ENCODE data around the gene TUT1. TPM values are rescaled to one million over a fixed set of nuclear protein-coding genes. Genes with fewer than 3 reads are reported as not detected.

Gene TUT1
- total and polyA plus RNA-seq, 2 experiments from 2014 or later = 12.8 to 22.2 TPM

DNA sequence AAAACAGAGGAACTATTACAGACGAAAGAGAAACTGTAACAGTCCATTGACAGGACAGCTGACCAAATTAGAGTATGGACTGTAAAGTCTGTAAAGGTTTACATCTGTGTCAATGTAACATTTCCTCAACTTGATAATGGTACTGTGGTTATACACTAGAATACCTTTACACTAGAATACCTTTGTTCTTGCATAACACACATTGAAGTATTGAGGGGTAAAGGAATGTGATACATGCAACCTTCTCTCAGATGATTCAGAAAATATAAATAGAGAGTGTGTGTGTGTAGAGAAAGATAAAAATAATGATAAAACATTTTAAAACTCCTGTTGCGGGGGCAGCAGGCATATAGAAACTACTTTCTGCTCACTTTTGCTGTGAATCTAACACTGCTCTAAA is 12.1 kb downstream of the TUT1 start:
- no peak overlapping the region for H3K4me2 ChIP-seq
- H3K79me2 ChIP-seq (replicated peaks; ENCODE audit: insufficient read depth) = peaks cover 9% of the 10 kb centered on the region; the same call in 1 of the 2 replicates
- peaks cover 9% of the 10 kb centered on the region for H3K4me1 Mint-ChIP-seq
- no peak overlapping the region for H3K4me3 ChIP-seq
- no peaks in the 10 kb centered on the region; the same call in 1 of the 2 replicates for H4K20me1 ChIP-seq (replicated peaks; ENCODE audit: insufficient read depth)
- no peaks in the 10 kb centered on the region for H3K9me3 Mint-ChIP-seq
- no peak overlapping the region for H3K27ac ChIP-seq (ENCODE audit: low read depth)
- H3K36me3 ChIP-seq (ENCODE audit: insufficient read depth) = peaks cover 3% of the 10 kb centered on the region
- peaks cover 8% of the 10 kb centered on the region; the same call in 1 of the 2 replicates for H3K4me1 ChIP-seq (ENCODE audit: insufficient read depth)
- H2AFZ ChIP-seq = no peak overlapping the region
- peaks cover 51% of the 10 kb centered on the region for H3K36me3 Mint-ChIP-seq (ENCODE audit: low read depth)
- no peaks in the 10 kb centered on the region for H3K9me2 ChIP-seq (ENCODE audit: insufficient read depth)
- peaks cover 12% of the 10 kb centered on the region; the same call in 1 of the 2 replicates for H3F3A ChIP-seq (replicated peaks; ENCODE audit: low read depth)
- ATAC-seq = no peak
- peaks cover 9% of the 10 kb centered on the region for H3K27me3 Mint-ChIP-seq (ENCODE audit: insufficient read depth, low read depth, poor library complexity)
- TF ChIP-seq NANOG (IDR thresholded peaks at IDR 0.05; ENCODE audit: borderline replicate concordance) (no peak), CREB1 (CRISPR knock-in tag; IDR thresholded peaks at IDR 0.05; ENCODE audit: low read depth) (no peak), STAT1 (IDR thresholded peaks at IDR 0.05; ENCODE audit: unreplicated experiment) (no peak), JUNB (IDR thresholded peaks at IDR 0.05; ENCODE audit: unreplicated experiment) (no peak), EZH2phosphoT487 (IDR thresholded peaks at IDR 0.05; ENCODE audit: unreplicated experiment) (no peak), ZNF331 (CRISPR knock-in tag; IDR thresholded peaks at IDR 0.05; ENCODE audit: low read depth) (no peak), ZNF114 (CRISPR knock-in tag; IDR thresholded peaks at IDR 0.05) (no peak), POLR2AphosphoS5 (IDR thresholded peaks at IDR 0.05; ENCODE audit: low read depth) (no peak), EZH2 (IDR thresholded peaks at IDR 0.05; ENCODE audit: low read depth, unreplicated experiment) (no peak)
- TF ChIP-seq, protein P1, sequence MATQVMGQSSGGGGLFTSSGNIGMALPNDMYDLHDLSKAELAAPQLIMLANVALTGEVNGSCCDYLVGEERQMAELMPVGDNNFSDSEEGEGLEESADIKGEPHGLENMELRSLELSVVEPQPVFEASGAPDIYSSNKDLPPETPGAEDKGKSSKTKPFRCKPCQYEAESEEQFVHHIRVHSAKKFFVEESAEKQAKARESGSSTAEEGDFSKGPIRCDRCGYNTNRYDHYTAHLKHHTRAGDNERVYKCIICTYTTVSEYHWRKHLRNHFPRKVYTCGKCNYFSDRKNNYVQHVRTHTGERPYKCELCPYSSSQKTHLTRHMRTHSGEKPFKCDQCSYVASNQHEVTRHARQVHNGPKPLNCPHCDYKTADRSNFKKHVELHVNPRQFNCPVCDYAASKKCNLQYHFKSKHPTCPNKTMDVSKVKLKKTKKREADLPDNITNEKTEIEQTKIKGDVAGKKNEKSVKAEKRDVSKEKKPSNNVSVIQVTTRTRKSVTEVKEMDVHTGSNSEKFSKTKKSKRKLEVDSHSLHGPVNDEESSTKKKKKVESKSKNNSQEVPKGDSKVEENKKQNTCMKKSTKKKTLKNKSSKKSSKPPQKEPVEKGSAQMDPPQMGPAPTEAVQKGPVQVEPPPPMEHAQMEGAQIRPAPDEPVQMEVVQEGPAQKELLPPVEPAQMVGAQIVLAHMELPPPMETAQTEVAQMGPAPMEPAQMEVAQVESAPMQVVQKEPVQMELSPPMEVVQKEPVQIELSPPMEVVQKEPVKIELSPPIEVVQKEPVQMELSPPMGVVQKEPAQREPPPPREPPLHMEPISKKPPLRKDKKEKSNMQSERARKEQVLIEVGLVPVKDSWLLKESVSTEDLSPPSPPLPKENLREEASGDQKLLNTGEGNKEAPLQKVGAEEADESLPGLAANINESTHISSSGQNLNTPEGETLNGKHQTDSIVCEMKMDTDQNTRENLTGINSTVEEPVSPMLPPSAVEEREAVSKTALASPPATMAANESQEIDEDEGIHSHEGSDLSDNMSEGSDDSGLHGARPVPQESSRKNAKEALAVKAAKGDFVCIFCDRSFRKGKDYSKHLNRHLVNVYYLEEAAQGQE (IDR thresholded peaks at IDR 0.05; ENCODE audit: unreplicated experiment) = no peak
- TF ChIP-seq, protein P2, sequence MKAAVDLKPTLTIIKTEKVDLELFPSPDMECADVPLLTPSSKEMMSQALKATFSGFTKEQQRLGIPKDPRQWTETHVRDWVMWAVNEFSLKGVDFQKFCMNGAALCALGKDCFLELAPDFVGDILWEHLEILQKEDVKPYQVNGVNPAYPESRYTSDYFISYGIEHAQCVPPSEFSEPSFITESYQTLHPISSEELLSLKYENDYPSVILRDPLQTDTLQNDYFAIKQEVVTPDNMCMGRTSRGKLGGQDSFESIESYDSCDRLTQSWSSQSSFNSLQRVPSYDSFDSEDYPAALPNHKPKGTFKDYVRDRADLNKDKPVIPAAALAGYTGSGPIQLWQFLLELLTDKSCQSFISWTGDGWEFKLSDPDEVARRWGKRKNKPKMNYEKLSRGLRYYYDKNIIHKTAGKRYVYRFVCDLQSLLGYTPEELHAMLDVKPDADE (IDR thresholded peaks at IDR 0.05) = no peak
- TF ChIP-seq, protein P3, sequence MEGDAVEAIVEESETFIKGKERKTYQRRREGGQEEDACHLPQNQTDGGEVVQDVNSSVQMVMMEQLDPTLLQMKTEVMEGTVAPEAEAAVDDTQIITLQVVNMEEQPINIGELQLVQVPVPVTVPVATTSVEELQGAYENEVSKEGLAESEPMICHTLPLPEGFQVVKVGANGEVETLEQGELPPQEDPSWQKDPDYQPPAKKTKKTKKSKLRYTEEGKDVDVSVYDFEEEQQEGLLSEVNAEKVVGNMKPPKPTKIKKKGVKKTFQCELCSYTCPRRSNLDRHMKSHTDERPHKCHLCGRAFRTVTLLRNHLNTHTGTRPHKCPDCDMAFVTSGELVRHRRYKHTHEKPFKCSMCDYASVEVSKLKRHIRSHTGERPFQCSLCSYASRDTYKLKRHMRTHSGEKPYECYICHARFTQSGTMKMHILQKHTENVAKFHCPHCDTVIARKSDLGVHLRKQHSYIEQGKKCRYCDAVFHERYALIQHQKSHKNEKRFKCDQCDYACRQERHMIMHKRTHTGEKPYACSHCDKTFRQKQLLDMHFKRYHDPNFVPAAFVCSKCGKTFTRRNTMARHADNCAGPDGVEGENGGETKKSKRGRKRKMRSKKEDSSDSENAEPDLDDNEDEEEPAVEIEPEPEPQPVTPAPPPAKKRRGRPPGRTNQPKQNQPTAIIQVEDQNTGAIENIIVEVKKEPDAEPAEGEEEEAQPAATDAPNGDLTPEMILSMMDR (conservative IDR thresholded peaks at IDR 0.05; ENCODE audit: low read depth in 2 of 2) = no peak
- TF ChIP-seq, protein P4, sequence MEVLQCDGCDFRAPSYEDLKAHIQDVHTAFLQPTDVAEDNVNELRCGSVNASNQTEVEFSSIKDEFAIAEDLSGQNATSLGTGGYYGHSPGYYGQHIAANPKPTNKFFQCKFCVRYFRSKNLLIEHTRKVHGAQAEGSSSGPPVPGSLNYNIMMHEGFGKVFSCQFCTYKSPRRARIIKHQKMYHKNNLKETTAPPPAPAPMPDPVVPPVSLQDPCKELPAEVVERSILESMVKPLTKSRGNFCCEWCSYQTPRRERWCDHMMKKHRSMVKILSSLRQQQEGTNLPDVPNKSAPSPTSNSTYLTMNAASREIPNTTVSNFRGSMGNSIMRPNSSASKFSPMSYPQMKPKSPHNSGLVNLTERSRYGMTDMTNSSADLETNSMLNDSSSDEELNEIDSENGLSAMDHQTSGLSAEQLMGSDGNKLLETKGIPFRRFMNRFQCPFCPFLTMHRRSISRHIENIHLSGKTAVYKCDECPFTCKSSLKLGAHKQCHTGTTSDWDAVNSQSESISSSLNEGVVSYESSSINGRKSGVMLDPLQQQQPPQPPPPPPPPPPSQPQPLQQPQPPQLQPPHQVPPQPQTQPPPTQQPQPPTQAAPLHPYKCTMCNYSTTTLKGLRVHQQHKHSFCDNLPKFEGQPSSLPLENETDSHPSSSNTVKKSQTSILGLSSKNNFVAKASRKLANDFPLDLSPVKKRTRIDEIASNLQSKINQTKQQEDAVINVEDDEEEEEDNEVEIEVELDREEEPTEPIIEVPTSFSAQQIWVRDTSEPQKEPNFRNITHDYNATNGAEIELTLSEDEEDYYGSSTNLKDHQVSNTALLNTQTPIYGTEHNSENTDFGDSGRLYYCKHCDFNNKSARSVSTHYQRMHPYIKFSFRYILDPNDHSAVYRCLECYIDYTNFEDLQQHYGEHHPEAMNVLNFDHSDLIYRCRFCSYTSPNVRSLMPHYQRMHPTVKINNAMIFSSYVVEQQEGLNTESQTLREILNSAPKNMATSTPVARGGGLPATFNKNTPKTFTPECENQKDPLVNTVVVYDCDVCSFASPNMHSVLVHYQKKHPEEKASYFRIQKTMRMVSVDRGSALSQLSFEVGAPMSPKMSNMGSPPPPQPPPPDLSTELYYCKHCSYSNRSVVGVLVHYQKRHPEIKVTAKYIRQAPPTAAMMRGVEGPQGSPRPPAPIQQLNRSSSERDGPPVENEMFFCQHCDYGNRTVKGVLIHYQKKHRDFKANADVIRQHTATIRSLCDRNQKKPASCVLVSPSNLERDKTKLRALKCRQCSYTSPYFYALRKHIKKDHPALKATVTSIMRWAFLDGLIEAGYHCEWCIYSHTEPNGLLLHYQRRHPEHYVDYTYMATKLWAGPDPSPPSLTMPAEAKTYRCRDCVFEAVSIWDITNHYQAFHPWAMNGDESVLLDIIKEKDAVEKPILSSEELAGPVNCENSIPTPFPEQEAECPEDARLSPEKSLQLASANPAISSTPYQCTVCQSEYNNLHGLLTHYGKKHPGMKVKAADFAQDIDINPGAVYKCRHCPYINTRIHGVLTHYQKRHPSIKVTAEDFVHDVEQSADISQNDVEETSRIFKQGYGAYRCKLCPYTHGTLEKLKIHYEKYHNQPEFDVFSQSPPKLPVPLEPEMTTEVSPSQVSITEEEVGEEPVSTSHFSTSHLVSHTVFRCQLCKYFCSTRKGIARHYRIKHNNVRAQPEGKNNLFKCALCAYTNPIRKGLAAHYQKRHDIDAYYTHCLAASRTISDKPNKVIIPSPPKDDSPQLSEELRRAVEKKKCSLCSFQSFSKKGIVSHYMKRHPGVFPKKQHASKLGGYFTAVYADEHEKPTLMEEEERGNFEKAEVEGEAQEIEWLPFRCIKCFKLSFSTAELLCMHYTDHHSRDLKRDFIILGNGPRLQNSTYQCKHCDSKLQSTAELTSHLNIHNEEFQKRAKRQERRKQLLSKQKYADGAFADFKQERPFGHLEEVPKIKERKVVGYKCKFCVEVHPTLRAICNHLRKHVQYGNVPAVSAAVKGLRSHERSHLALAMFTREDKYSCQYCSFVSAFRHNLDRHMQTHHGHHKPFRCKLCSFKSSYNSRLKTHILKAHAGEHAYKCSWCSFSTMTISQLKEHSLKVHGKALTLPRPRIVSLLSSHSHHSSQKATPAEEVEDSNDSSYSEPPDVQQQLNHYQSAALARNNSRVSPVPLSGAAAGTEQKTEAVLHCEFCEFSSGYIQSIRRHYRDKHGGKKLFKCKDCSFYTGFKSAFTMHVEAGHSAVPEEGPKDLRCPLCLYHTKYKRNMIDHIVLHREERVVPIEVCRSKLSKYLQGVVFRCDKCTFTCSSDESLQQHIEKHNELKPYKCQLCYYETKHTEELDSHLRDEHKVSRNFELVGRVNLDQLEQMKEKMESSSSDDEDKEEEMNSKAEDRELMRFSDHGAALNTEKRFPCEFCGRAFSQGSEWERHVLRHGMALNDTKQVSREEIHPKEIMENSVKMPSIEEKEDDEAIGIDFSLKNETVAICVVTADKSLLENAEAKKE (CRISPR knock-in tag; IDR thresholded peaks at IDR 0.05) = no peak
- DNase-seq (ENCODE audit: low spot score) = no peak
- H3K4me3 Mint-ChIP-seq = no peak overlapping the region
- no peak overlapping the region for H3K27ac Mint-ChIP-seq
- H3K27me3 ChIP-seq (ENCODE audit: insufficient read depth) = no peaks in the 10 kb centered on the region

Measured in GM23338 (cell line).